BE2C (cell line): Measurements from ENCODE around the gene EPS15.
"Not testable (repeated sequence)": the region's sequence is repeated elsewhere in the genome, so short reads cannot be mapped to it uniquely, and the experiment has no call there.

Experiments
- DNase-seq: peaks from one replicate; pipeline ENCODE4 v3.0.0-alpha.2; 2020
- H3K27me3 ChIP-seq: fragments of 250-450 bp; sonication (Bioruptor Pico); 2 replicates; pipeline ENCODE4 v1.5.1; 2020; ENCODE audit warnings: mild to moderate bottlenecking
- H3K36me3 ChIP-seq: fragments of 250-450 bp; sonication (Bioruptor Pico); 2 replicates; pipeline ENCODE4 v1.5.1; 2020; ENCODE audit warnings: mild to moderate bottlenecking
- H3K4me1 ChIP-seq: fragments of 250-450 bp; sonication (Bioruptor Pico); 2 replicates; pipeline ENCODE4 v1.5.1; 2020
- H3K4me3 ChIP-seq: 2 replicates; pipeline ENCODE4 v1.5.1; 2011; ENCODE audit warnings: low read depth, low read length
- H3K9me3 ChIP-seq: fragments of 250-450 bp; sonication (Bioruptor Pico); 2 replicates; pipeline ENCODE4 v1.5.1; 2020
- CTCF ChIP-seq: IDR thresholded peaks from 2 replicates; pipeline ENCODE4 v1.5.1; 2012; ENCODE audit warnings: mild to moderate bottlenecking, low read depth, low read length

Gene EPS15

GRCh38 chr1:51417496-51418383, 101.3 kb downstream of the EPS15 start:
- Histone ChIP-seq H3K4me3 (no peak overlapping the region), H3K9me3 (no peaks in the 10 kb centered on the region), H3K27me3 (no peaks in the 10 kb centered on the region), H3K4me1 (no peaks in the 10 kb centered on the region), H3K36me3 (no peaks in the 10 kb centered on the region)
- DNase-seq = no peak
- TF ChIP-seq CTCF = no peak

GRCh38 chr1:51416910-51417309, 102.2 kb downstream of the EPS15 start:
- TF ChIP-seq CTCF = no peak
- H3K36me3 ChIP-seq = no peaks in the 10 kb centered on the region
- no peaks in the 10 kb centered on the region for H3K9me3 ChIP-seq
- H3K4me1 ChIP-seq = no peaks in the 10 kb centered on the region
- H3K27me3 ChIP-seq = no peaks in the 10 kb centered on the region
- DNase-seq = no peak
- H3K4me3 ChIP-seq = no peak overlapping the region

- Histone ChIP-seq H3K4me1 (no peaks in the 10 kb centered on the region), H3K36me3 (no peaks in the 10 kb centered on the region), H3K27me3 (no peaks in the 10 kb centered on the region), H3K4me3 (no peak overlapping the region), H3K9me3 (no peaks in the 10 kb centered on the region)
- TF ChIP-seq CTCF = no peak
- DNase-seq = no peak
Observed at GRCh38 chr1:51415963-51416362, 103.1 kb downstream of the EPS15 start.

- no peaks in the 10 kb centered on the region for H3K9me3 ChIP-seq
- no peaks in the 10 kb centered on the region for H3K4me1 ChIP-seq
- no peak for TF ChIP-seq CTCF
- no peaks in the 10 kb centered on the region for H3K27me3 ChIP-seq
- no peak for DNase-seq
- H3K4me3 ChIP-seq = no peak overlapping the region
- H3K36me3 ChIP-seq = no peaks in the 10 kb centered on the region
Observed at GRCh38 chr1:51414811-51415210, 104.3 kb downstream of the EPS15 start.

- not testable (repeated sequence) for H3K36me3 ChIP-seq, H3K27me3 ChIP-seq, H3K4me3 ChIP-seq, H3K4me1 ChIP-seq, H3K9me3 ChIP-seq, DNase-seq
Observed at GRCh38 chr1:51411820-51412219, 107.2 kb downstream of the EPS15 start.

GRCh38 chr1:51410568-51411460, 108.3 kb downstream of the EPS15 start:
- H3K27me3 ChIP-seq = no peaks in the 10 kb centered on the region
- TF ChIP-seq CTCF = no peak
- H3K4me1 ChIP-seq = no peaks in the 10 kb centered on the region
- H3K36me3 ChIP-seq = no peaks in the 10 kb centered on the region
- H3K4me3 ChIP-seq = no peak overlapping the region
- H3K9me3 ChIP-seq = no peaks in the 10 kb centered on the region
- no peak for DNase-seq

GRCh38 chr1:51409755-51410541, 109.1 kb downstream of the EPS15 start:
- not testable (repeated sequence) for H3K4me3 ChIP-seq

More at GRCh38 chr1:51409755-51410541, 109.1 kb downstream of the EPS15 start:
- DNase-seq, H3K36me3 ChIP-seq, H3K9me3 ChIP-seq, H3K4me1 ChIP-seq, H3K27me3 ChIP-seq: not testable (repeated sequence)
